GM18951 (cell line): ENCODE results near the gene APEX2.
"Not testable (repeated sequence)": the region's sequence is repeated elsewhere in the genome, so short reads cannot be mapped to it uniquely, and the experiment has no call there.

Experiments
- POLR2A ChIP-seq: IDR thresholded peaks from 4 replicates; pipeline ENCODE4 v1.6.1; 2011; ENCODE audit warnings: mild to moderate bottlenecking; ENCODE audit not compliant: insufficient read length, insufficient read depth; ENCODE audit errors: extremely low read depth
- in situ Hi-C: fragments of 300-500 bp; cut with MboI; formaldehyde crosslinking; loops from one replicate; pipeline ENCODE4 v1.12.0; 2022; ENCODE audit warnings: low sequenced_read_pairs, mixed read lengths, inconsistent platforms; ENCODE audit not compliant: unreplicated experiment

APEX2 gene

GRCh38 chrX:55029291-55029690 is 29.1 kb downstream of the APEX2 start:
- in situ Hi-C loops: no loop called here
- no peak for TF ChIP-seq POLR2A

- in situ Hi-C loops: no loop called here
- no peak for TF ChIP-seq POLR2A
Observed at GRCh38 chrX:55030271-55031205, 30.4 kb downstream of the APEX2 start, which contains the start of gene ALAS2. Gene ALAS2 (minus strand): TSS chrX:55030977. CDS start chrX:55026000, 4,977 bp downstream.

GRCh38 chrX:55033429-55033828 is 33.3 kb downstream of the APEX2 start:
- in situ Hi-C loops: no loop called here
- no peak for TF ChIP-seq POLR2A

- TF ChIP-seq POLR2A: no peak
- in situ Hi-C loops: no loop called here
Observed at GRCh38 chrX:55039471-55039870, 39.3 kb downstream of the APEX2 start.

GRCh38 chrX:55041514-55041913 is 41.4 kb downstream of the APEX2 start:
- in situ Hi-C loops: no loop called here
- no peak for TF ChIP-seq POLR2A

GRCh38 chrX:55050599-55050998 is 50.4 kb downstream of the APEX2 start:
- in situ Hi-C loops: not testable (repeated sequence)

- TF ChIP-seq POLR2A: no peak
- in situ Hi-C loops: no loop called here
Observed at GRCh38 chrX:55056820-55057674, 56.9 kb downstream of the APEX2 start.

- TF ChIP-seq POLR2A: no peak
- in situ Hi-C loops: no loop called here
Observed at GRCh38 chrX:55057675-55058249, 57.6 kb downstream of the APEX2 start.
